PC-9 (cell line): ENCODE results near the gene CBLB. TPM values are rescaled to one million over a fixed set of nuclear protein-coding genes. Genes with fewer than 3 reads are reported as not detected.

Source experiments
- BruUV-seq: library from RNA; stranded (reverse); fragments of 400-500 nt; replicated peaks from 2 replicates; lab custom pipeline; 2021; lab: Mats Ljungman, UMichigan
- CTCF ChIA-PET: fragments of 300-600 bp; sonication (Branson Sonifier 250); formaldehyde crosslinking; loops from one replicate; lab custom pipeline; 2022; ENCODE audit warnings: antibody characterized with exemption; lab: Charles Lee
- POLR2A ChIA-PET: fragments of 300-600 bp; sonication (Branson Sonifier 250); formaldehyde crosslinking; loops from one replicate; lab custom pipeline; 2022; ENCODE audit warnings: antibody characterized with exemption; ENCODE audit not compliant: unreplicated experiment; lab: Charles Lee
- DNase-seq, 2 experiments: peaks; one replicate each; pipeline versions ENCODE4 v3.0.0 to v3.0.0-alpha.2; 2015 to 2022; ENCODE audit warnings: mixed read lengths in 1 of 2
- H2AFZ ChIP-seq: fragments of 200-600 bp; sonication (generic); 2 replicates; pipeline ENCODE4 v1.8.1; 2017; ENCODE audit warnings: antibody characterized with exemption
- H3F3A ChIP-seq: fragments of 200-600 bp; sonication (generic); 2 replicates; pipeline ENCODE4 v1.8.1; 2017; ENCODE audit warnings: antibody characterized with exemption, mild to moderate bottlenecking, low read depth; ENCODE audit not compliant: insufficient read depth
- H3K27ac ChIP-seq: fragments of 200-600 bp; sonication (generic); 2 replicates; pipeline ENCODE4 v1.6.1; 2016; ENCODE audit warnings: mixed run types
- H3K27me3 ChIP-seq: fragments of 200-600 bp; sonication (generic); 2 replicates; pipeline ENCODE4 v1.6.1; 2016; ENCODE audit warnings: low read depth, mixed run types; ENCODE audit not compliant: insufficient read depth
- H3K36me3 ChIP-seq: fragments of 200-600 bp; sonication (generic); 2 replicates; pipeline ENCODE4 v1.6.1; 2016; ENCODE audit warnings: low read depth, mixed run types
- H3K4me1 ChIP-seq: fragments of 200-600 bp; sonication (generic); replicated peaks from 2 replicates; pipeline ENCODE4 v1.6.1; 2016; ENCODE audit warnings: mixed run types; ENCODE audit not compliant: insufficient read depth
- H3K4me2 ChIP-seq: fragments of 200-600 bp; sonication (generic); 2 replicates; pipeline ENCODE4 v1.6.1; 2017; ENCODE audit warnings: mixed run types
- H3K4me3 ChIP-seq: fragments of 200-600 bp; sonication (generic); 2 replicates; pipeline ENCODE4 v1.6.1; 2016; ENCODE audit warnings: mixed run types
- H3K79me2 ChIP-seq: fragments of 200-600 bp; sonication (generic); 2 replicates; pipeline ENCODE4 v1.6.1; 2017; ENCODE audit warnings: low read depth, mixed run types
- H3K9me2 ChIP-seq: fragments of 200-600 bp; sonication (generic); 2 replicates; pipeline ENCODE4 v1.8.1; 2017; ENCODE audit warnings: mild to moderate bottlenecking; ENCODE audit not compliant: insufficient read depth
- H3K9me3 ChIP-seq: fragments of 200-600 bp; sonication (generic); 2 replicates; pipeline ENCODE4 v1.8.1; 2016; ENCODE audit warnings: low read depth; ENCODE audit not compliant: insufficient read depth
- H4K20me1 ChIP-seq: fragments of 200-600 bp; sonication (generic); 2 replicates; pipeline ENCODE4 v1.8.1; 2017; ENCODE audit not compliant: insufficient read depth
- EZH2 ChIP-seq: fragments of 200-600 bp; sonication (generic); IDR thresholded peaks from 2 replicates; pipeline ENCODE4 v1.8.0; 2017; ENCODE audit warnings: antibody characterized with exemption, low read depth
- intact Hi-C: fragments of 100-400 bp; cut with micrococcal nuclease; formaldehyde crosslinking; loops from one replicate; pipeline ENCODE4 v1.10.0; 2022; ENCODE audit not compliant: unreplicated experiment
- total RNA-seq: library from RNA; stranded (reverse); gene quantifications from 2 replicates; pipeline ENCODE4 v1.2.3, GENCODE V29; 2021
- TF ChIP-seq, protein P1 (sequence below): fragments of 200-600 bp; sonication (generic); conservative IDR thresholded peaks from 2 replicates; pipeline ENCODE4 v1.6.1; 2017; ENCODE audit warnings: mixed run types, antibody characterized with exemption, mild to moderate bottlenecking, moderate library complexity

CBLB gene
- total RNA-seq, 1 experiment from 2014 or later = 44.0 TPM

DNA sequence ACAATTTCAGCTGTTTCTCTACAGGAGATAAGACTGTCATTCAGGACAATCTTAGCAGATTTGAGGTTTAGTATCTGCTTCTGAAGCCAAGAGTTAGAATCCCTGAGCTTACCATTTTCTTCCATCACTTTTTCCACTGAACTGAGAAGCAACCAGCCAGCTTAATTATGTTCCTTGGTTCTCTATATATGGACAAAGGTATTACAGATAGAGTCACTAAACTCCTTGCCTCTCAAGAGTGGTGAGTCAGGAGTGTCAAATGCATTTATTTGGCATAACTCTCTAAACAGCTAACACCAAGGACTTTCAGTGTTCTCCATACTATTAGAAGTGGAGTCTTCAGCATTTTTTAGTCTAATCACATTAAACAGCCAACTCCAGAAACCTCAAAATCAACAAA, 262.8 kb downstream of the CBLB start:
- CTCF ChIA-PET = no interaction called here
- Histone ChIP-seq H3K9me3 (peaks cover 13% of the 10 kb centered on the region; the same call in 1 of the 2 replicates), H3K36me3 (no peaks in the 10 kb centered on the region), H3K9me2 (no peaks in the 10 kb centered on the region), H4K20me1 (no peaks in the 10 kb centered on the region), H3K4me3 (no peak overlapping the region), H3K4me1 (peaks cover 9% of the 10 kb centered on the region), H2AFZ (no peak overlapping the region), H3K27me3 (no peaks in the 10 kb centered on the region), H3K27ac (no peak overlapping the region), H3F3A (peaks cover 2% of the 10 kb centered on the region), H3K4me2 (no peak overlapping the region), H3K79me2 (no peaks in the 10 kb centered on the region)
- POLR2A ChIA-PET = no interaction called here
- BruUV-seq = no TSS peak
- TF ChIP-seq, protein P1, sequence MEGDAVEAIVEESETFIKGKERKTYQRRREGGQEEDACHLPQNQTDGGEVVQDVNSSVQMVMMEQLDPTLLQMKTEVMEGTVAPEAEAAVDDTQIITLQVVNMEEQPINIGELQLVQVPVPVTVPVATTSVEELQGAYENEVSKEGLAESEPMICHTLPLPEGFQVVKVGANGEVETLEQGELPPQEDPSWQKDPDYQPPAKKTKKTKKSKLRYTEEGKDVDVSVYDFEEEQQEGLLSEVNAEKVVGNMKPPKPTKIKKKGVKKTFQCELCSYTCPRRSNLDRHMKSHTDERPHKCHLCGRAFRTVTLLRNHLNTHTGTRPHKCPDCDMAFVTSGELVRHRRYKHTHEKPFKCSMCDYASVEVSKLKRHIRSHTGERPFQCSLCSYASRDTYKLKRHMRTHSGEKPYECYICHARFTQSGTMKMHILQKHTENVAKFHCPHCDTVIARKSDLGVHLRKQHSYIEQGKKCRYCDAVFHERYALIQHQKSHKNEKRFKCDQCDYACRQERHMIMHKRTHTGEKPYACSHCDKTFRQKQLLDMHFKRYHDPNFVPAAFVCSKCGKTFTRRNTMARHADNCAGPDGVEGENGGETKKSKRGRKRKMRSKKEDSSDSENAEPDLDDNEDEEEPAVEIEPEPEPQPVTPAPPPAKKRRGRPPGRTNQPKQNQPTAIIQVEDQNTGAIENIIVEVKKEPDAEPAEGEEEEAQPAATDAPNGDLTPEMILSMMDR = no peak
- TF ChIP-seq EZH2 = no peak
- intact Hi-C loops = no loop called here
- no peak for DNase-seq
